ENCODE results near the gene INIP. TPM values are rescaled to one million over a fixed set of nuclear protein-coding genes. Genes with fewer than 3 reads are reported as not detected.

Gene INIP
- total and polyA plus RNA-seq, 2 of the 13 experiments (the other 11 are each of a cell fraction or from before 2014, with no cell fraction given) = 13.6 to 28.6 TPM

- TF ChIP-seq IRF1 (CRISPR knock-in tag; IDR thresholded peaks at IDR 0.05; ENCODE audit: low read depth) (no peak), ARID4A (CRISPR knock-in tag; IDR thresholded peaks at IDR 0.05; ENCODE audit: borderline replicate concordance) (0 out of 2 replicates have a peak, but pooled peaks have one; percentile 11), ZNF512B (CRISPR knock-in tag; IDR thresholded peaks at IDR 0.05; ENCODE audit: borderline replicate concordance) (0 out of 2 replicates have a peak, but pooled peaks have one; percentile 42), ZNF501 (CRISPR knock-in tag; IDR thresholded peaks at IDR 0.05) (peak; percentile 43; the same call in 1 of the 2 replicates), SKI (IDR thresholded peaks at IDR 0.05; ENCODE audit: partially characterized antibody) (peak; percentile 48), TAF1 (CRISPR knock-in tag; IDR thresholded peaks at IDR 0.05) (peak; percentile 36; the same call in 1 of the 2 replicates), DMAP1 (CRISPR knock-in tag; IDR thresholded peaks at IDR 0.05) (0 out of 2 replicates have a peak, but pooled peaks have one; percentile 19), THAP11 (CRISPR knock-in tag; IDR thresholded peaks at IDR 0.05) (peak; percentile 14; the same call in 1 of the 2 replicates), HNF1A (IDR thresholded peaks at IDR 0.05; ENCODE audit: low read depth) (peak; percentile 76), HNF1A (CRISPR knock-in tag; IDR thresholded peaks at IDR 0.05; ENCODE audit: borderline replicate concordance) (peak; percentile 92), DPF2 (CRISPR knock-in tag; IDR thresholded peaks at IDR 0.05; ENCODE audit: borderline replicate concordance, low read depth) (peak; percentile 19), ZNF691 (CRISPR knock-in tag; IDR thresholded peaks at IDR 0.05; ENCODE audit: borderline replicate concordance, low read depth) (0 out of 2 replicates have a peak, but pooled peaks have one; percentile 43), ZBTB20 (CRISPR knock-in tag; IDR thresholded peaks at IDR 0.05; ENCODE audit: borderline replicate concordance, low read depth) (peak; percentile 62; the same call in 1 of the 2 replicates), FOXA3 (CRISPR knock-in tag; IDR thresholded peaks at IDR 0.05) (peak; percentile 26; the same call in 1 of the 2 replicates), ZNF121 (CRISPR knock-in tag; IDR thresholded peaks at IDR 0.05) (peak; percentile 75)
These were observed 14.1 kb upstream of the INIP start (continued) for GRCh38 chr9:112731971-112732370.
